Measurements from ENCODE around the gene SCARF2. TPM values are rescaled to one million over a fixed set of nuclear protein-coding genes. Genes with fewer than 3 reads are reported as not detected.
"Not testable (repeated sequence)": the region's sequence is repeated elsewhere in the genome, so short reads cannot be mapped to it uniquely, and the experiment has no call there.

Gene SCARF2
- polyA plus RNA-seq, 2 of the 4 experiments (the other 2 are of a cell fraction), result 0.35 to 0.66 TPM

DNA sequence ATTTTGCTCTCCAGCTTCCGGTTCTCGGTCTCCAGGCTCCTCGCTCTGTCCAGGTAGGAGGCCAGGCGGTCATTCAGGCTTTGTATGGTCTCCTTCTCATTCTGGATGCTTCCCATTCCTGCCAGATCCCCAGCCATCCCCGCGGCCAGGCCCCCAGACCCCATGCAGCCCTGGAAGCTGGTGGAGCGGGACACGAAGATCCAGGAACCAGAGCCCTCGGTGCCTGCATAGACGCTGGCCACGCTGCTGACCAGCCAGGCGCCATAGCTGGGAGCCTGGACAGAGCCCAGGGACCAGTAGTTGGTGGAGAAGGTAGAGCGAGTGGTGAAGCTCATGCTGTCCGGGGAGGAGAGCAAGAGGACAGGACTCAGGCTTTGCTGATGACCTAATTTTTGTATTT lies 46.1 kb upstream of the SCARF2 start:
- Histone ChIP-seq H3K27ac (no peak overlapping the region), H3K9me3 (no peaks in the 10 kb centered on the region), H3K4me1 (no peaks in the 10 kb centered on the region), H3K4me3 (no peak overlapping the region), H3K4me2 (no peak overlapping the region)
- WGBS (ENCODE audit: missing lambda C conversion rate), result 98% methylated on average over 10 of the region's 14 CpGs
- CTCF ChIA-PET, result interaction anchor here (0.8 to 2.0 kb wide), 4 partner anchors 8 to 83 kb away, joined by 3 to 6 read pairs (median 4); no protein-coding TSS in a partner anchor
- no peak for DNase-seq (ENCODE audit: low read depth in 1 of 2, low spot score in 1 of 2)
- ATAC-seq, result no peak
- FAIRE-seq, result no peak
- TF ChIP-seq EHMT2 (IDR thresholded peaks at IDR 0.05; ENCODE audit: low read depth) (no peak), KDM1A (IDR thresholded peaks at IDR 0.05; ENCODE audit: low read depth) (no peak), REST (IDR thresholded peaks at IDR 0.05) (no peak), SMC3 (IDR thresholded peaks at IDR 0.05) (no peak), TFCP2L1 (CRISPR knock-in tag; IDR thresholded peaks at IDR 0.05) (no peak), SREBF2 (IDR thresholded peaks at IDR 0.05) (no peak), ZNF302 (CRISPR knock-in tag; IDR thresholded peaks at IDR 0.05) (no peak), CEBPB (IDR thresholded peaks at IDR 0.05) (no peak), CBX2 (IDR thresholded peaks at IDR 0.05; ENCODE audit: borderline replicate concordance, low read depth) (no peak), E2F6 (IDR thresholded peaks at IDR 0.05; ENCODE audit: borderline replicate concordance, low read depth) (no peak), GATA3 (IDR thresholded peaks at IDR 0.05; ENCODE audit: borderline replicate concordance) (no peak), RCOR1 (IDR thresholded peaks at IDR 0.05; ENCODE audit: low read depth, low read length) (no peak), JUNB (IDR thresholded peaks at IDR 0.05) (no peak), CHD4 (IDR thresholded peaks at IDR 0.05; ENCODE audit: borderline replicate concordance) (no peak), HEYL (CRISPR knock-in tag; IDR thresholded peaks at IDR 0.05) (no peak), MAFK (IDR thresholded peaks at IDR 0.05; ENCODE audit: partially characterized antibody) (no peak), BHLHE40 (IDR thresholded peaks at IDR 0.05; ENCODE audit: low read depth, low read length) (no peak)
- TF ChIP-seq, protein P1, sequence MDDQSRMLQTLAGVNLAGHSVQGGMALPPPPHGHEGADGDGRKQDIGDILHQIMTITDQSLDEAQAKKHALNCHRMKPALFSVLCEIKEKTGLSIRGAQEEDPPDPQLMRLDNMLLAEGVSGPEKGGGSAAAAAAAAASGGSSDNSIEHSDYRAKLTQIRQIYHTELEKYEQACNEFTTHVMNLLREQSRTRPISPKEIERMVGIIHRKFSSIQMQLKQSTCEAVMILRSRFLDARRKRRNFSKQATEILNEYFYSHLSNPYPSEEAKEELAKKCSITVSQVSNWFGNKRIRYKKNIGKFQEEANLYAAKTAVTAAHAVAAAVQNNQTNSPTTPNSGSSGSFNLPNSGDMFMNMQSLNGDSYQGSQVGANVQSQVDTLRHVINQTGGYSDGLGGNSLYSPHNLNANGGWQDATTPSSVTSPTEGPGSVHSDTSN (IDR thresholded peaks at IDR 0.05), result no peak
- TF ChIP-seq, protein P2, sequence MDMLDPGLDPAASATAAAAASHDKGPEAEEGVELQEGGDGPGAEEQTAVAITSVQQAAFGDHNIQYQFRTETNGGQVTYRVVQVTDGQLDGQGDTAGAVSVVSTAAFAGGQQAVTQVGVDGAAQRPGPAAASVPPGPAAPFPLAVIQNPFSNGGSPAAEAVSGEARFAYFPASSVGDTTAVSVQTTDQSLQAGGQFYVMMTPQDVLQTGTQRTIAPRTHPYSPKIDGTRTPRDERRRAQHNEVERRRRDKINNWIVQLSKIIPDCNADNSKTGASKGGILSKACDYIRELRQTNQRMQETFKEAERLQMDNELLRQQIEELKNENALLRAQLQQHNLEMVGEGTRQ (IDR thresholded peaks at IDR 0.05), result no peak
- TF ChIP-seq, protein P3, sequence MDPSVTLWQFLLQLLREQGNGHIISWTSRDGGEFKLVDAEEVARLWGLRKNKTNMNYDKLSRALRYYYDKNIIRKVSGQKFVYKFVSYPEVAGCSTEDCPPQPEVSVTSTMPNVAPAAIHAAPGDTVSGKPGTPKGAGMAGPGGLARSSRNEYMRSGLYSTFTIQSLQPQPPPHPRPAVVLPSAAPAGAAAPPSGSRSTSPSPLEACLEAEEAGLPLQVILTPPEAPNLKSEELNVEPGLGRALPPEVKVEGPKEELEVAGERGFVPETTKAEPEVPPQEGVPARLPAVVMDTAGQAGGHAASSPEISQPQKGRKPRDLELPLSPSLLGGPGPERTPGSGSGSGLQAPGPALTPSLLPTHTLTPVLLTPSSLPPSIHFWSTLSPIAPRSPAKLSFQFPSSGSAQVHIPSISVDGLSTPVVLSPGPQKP (IDR thresholded peaks at IDR 0.05; ENCODE audit: low read depth, low read length), result no peak
- POLR2A ChIA-PET, result no interaction called here

DNA sequence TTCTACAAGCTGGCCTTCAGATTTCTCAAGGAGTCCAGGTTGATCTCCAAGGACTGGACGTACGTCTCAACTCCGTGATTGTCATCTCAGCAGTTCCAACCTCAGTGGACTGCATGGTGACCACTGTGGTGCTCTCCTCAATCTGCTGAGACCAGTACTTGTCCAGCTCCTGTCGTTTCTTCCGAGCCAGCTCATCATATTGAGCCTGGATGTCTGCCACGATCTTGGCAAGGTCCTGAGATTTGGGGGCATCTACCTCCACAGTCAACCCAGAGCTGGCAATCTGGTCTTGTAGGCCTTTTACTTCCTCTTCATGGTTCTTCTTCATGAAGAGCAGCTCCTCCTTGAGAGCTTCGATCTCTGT lies 45.5 kb upstream of the SCARF2 start:
- FAIRE-seq; H3K9me3 ChIP-seq; H3K4me3 ChIP-seq; ATAC-seq; H3K4me2 ChIP-seq; H3K4me1 ChIP-seq; DNase-seq (ENCODE audit: low read depth in 1 of 2, low spot score in 1 of 2); POLR2A ChIA-PET; H3K27ac ChIP-seq: not testable (repeated sequence)
- 95% methylated on average over 5 of the region's 7 CpGs for WGBS (ENCODE audit: missing lambda C conversion rate)
- CTCF ChIA-PET, result interaction anchor here (0.8 to 2.0 kb wide), 3 partner anchors 9 to 81 kb away, joined by 3 to 6 read pairs (median 4); no protein-coding TSS in a partner anchor
